HepG2 (cell line): ENCODE results near the gene ETV1. TPM values are rescaled to one million over a fixed set of nuclear protein-coding genes. Genes with fewer than 3 reads are reported as not detected.

ENCODE experiments used
- ATAC-seq: fragments of 200-7000 bp; cut with Tn5 transposase; 3 replicates; pipeline ENCODE4 v1.9.1; 2020; ENCODE audit warnings: mild to moderate bottlenecking, moderate library complexity
- BruUV-seq: library from RNA; stranded (reverse); fragments of 400-500 nt; replicated peaks from 2 replicates; lab custom pipeline; 2021; lab: Mats Ljungman, UMichigan
- CTCF ChIA-PET: fragments of 300-600 bp; formaldehyde crosslinking; extraction: SDS; loops from one replicate; lab custom pipeline; 2021; ENCODE audit warnings: low total read pairs, inconsistent platforms, low intra/inter-chr PET ratio; lab: Yijun Ruan, JAX
- POLR2A ChIA-PET: fragments of 350-600 bp; sonication (Branson Sonifier 250); formaldehyde crosslinking; loops from one replicate; lab custom pipeline; 2020; ENCODE audit warnings: antibody characterized with exemption, inconsistent platforms; lab: Yijun Ruan, JAX
- DNase-seq: peaks from one replicate; pipeline ENCODE4 v3.0.0-alpha.2; 2015; ENCODE audit warnings: low spot score
- FAIRE-seq: peaks from 3 replicates; lab custom pipeline; 2011; peaks lifted over from hg19 to GRCh38; lab: Jason Lieb, UNC
- H2AFZ ChIP-seq: one replicate; pipeline ENCODE4 v1.6.1; 2011; ENCODE audit warnings: low read length, inconsistent platforms
- H3K27ac ChIP-seq: fragments of 300-600 bp; 3 replicates; pipeline ENCODE4 v1.8.0; 2011; ENCODE audit warnings: mixed run types, mild to moderate bottlenecking, mixed read lengths, low read length, inconsistent platforms; ENCODE audit not compliant: insufficient read depth; ENCODE audit errors: extremely low read length
- H3K27me3 ChIP-seq, 2 experiments: fragments of 200-600 bp in 1 of 2; 2 replicates in 1 of 2; 3 replicates in 1 of 2; pipeline versions ENCODE4 v1.6.0 to v1.8.0; 2011; ENCODE audit warnings: low read length in 2 of 2, mild to moderate bottlenecking in 2 of 2, moderate library complexity in 2 of 2, inconsistent platforms in 1 of 2; ENCODE audit not compliant: insufficient read depth in 2 of 2, control insufficient read depth in 1 of 2
- H3K36me3 ChIP-seq, 2 experiments: fragments of 200-600 bp in 1 of 2; replicated peaks in 1 of 2; 2 replicates in 1 of 2; 3 replicates in 1 of 2; pipeline versions ENCODE4 v1.5.1 to v1.8.0; 2011; ENCODE audit warnings: low read length in 2 of 2, inconsistent platforms in 1 of 2; ENCODE audit not compliant: insufficient read depth in 2 of 2, control insufficient read depth in 1 of 2
- H3K4me1 ChIP-seq: 2 replicates; pipeline ENCODE4 v1.5.1; 2012; ENCODE audit warnings: low read length, inconsistent platforms; ENCODE audit not compliant: insufficient read depth
- H3K4me2 ChIP-seq: 2 replicates; pipeline ENCODE4 v1.6.0; 2011; ENCODE audit warnings: low read depth, low read length, inconsistent platforms
- H3K4me3 ChIP-seq, 3 experiments: fragments of 200-600 bp in 1 of 3; sonication (generic), shearing (Covaris generic) in 1 of 3; replicated peaks in 1 of 3; 2 replicates each; pipeline ENCODE4 v1.5.1; 2011 to 2016; ENCODE audit warnings: low read length in 3 of 3, inconsistent platforms in 2 of 3, low read depth in 2 of 3, mild to moderate bottlenecking in 2 of 3, control low read depth in 1 of 3, mixed read lengths in 1 of 3; ENCODE audit not compliant: insufficient read depth in 1 of 3
- H3K79me2 ChIP-seq: one replicate; pipeline ENCODE4 v1.6.1; 2011; ENCODE audit warnings: low read length, inconsistent platforms; ENCODE audit not compliant: insufficient read depth
- H3K9ac ChIP-seq: 2 replicates; pipeline ENCODE4 v1.6.0; 2011; ENCODE audit warnings: mild to moderate bottlenecking, low read depth, low read length, inconsistent platforms; ENCODE audit not compliant: insufficient read depth
- H3K9me3 ChIP-seq: 2 replicates; pipeline ENCODE4 v1.5.1; 2012; ENCODE audit warnings: mild to moderate bottlenecking, low read length
- H4K20me1 ChIP-seq: 2 replicates; pipeline ENCODE4 v1.6.0; 2011; ENCODE audit warnings: inconsistent platforms, mild to moderate bottlenecking, low read length, moderate library complexity; ENCODE audit not compliant: insufficient read depth
- PCBP1 ChIP-seq: fragments of 200-400 bp; formaldehyde crosslinking; IDR thresholded peaks from 2 replicates; pipeline ENCODE4 v1.6.1; 2017; ENCODE audit warnings: mild to moderate bottlenecking, low read depth, low read length, borderline replicate concordance
- U2AF2 ChIP-seq: fragments of 200-400 bp; formaldehyde crosslinking; IDR thresholded peaks from 2 replicates; pipeline ENCODE4 v1.6.1; 2017; ENCODE audit warnings: low read depth, mild to moderate bottlenecking, low read length
- ZNF891 ChIP-seq: sonication (generic); formaldehyde crosslinking; IDR thresholded peaks from 2 replicates; pipeline ENCODE4 v1.5.0; 2020; ENCODE audit warnings: mild to moderate bottlenecking, missing genetic modification reagents
- WGBS: methylation state at CpG from one replicate; pipeline ENCODE4 v1.1.6; 2017; ENCODE audit warnings: low lambda C conversion rate; 5-methylcytosine and 5-hydroxymethylcytosine counted together
- in situ Hi-C: cut with HindIII; loops from 2 replicates; pipeline ENCODE4 v1.10.0; 2017; ENCODE audit warnings: low pct_unique_long_range_greater_than_20kb; ENCODE audit not compliant: extremely low pct_ligation_motif_present
- intact Hi-C: fragments of 100-400 bp; cut with micrococcal nuclease; formaldehyde crosslinking; loops from one replicate; pipeline ENCODE4 v1.10.0; 2022; ENCODE audit not compliant: unreplicated experiment
- polyA plus RNA-seq, 8 experiments: library from polyadenylated mRNA; depleted of rRNA in 3 of 8; stranded (reverse) in 7 of 8; unstranded in 1 of 8; fragments of >200 nt; fragmentation: Illumina TruSeq in 4 of 8; extraction: Trizol in 4 of 8; gene quantifications; 2 replicates each; pipeline versions ENCODE4 v1.2.1 to v1.2.3, GENCODE V29; 2011 to 2016; ENCODE audit warnings: low read depth in 4 of 8, missing spikeins in 1 of 8, mixed read lengths in 1 of 8; ENCODE audit not compliant: insufficient read depth in 1 of 8
- total RNA-seq, 5 experiments: library from RNA; depleted of rRNA; stranded (reverse); fragments of >200 nt; fragmentation: Illumina TruSeq; extraction: Trizol; gene quantifications; 2 replicates each; pipeline ENCODE4 v1.2.3, GENCODE V29; 2016; ENCODE audit warnings: low read depth in 1 of 5
- TF ChIP-seq, protein P1 (sequence below): sonication (generic); formaldehyde crosslinking; IDR thresholded peaks from 2 replicates; pipeline ENCODE4 v1.4.0; 2020; ENCODE audit warnings: mild to moderate bottlenecking, missing genetic modification reagents

ETV1 gene
- total and polyA plus RNA-seq, 2 of the 13 experiments (the other 11 are each of a cell fraction or from before 2014, with no cell fraction given): 0.04 to 0.24 TPM

DNA sequence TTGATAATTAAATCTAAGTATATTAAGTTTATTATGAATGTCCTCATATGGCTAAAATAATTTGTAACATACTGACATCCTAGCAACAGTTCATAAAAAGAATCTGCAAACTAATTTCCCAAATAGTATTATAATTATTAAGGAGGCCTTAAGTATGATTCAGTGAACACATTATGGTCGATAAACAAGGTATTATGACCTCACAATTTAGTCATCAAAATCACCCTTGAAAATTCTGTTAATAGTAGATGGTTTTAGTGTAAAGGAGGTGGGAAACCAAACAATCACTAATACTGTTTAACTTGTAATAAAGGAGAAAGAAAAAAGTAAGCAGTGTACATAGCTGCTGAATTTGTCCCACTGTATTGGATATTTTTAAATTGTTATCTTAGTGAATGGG, 2.1 kb downstream of the ETV1 start:
- no TSS peak for BruUV-seq
- no peak overlapping the region for H3K4me3 ChIP-seq
- H4K20me1 ChIP-seq: no peaks in the 10 kb centered on the region
- WGBS: 0% methylated on average over 1 of the region's 1 CpG
- DNase-seq (no peak), ATAC-seq (no peak), FAIRE-seq (no peak)
- intact Hi-C loops (no loop called here), in situ Hi-C loops (no loop called here)
- CTCF ChIA-PET: no interaction called here
- no peaks in the 10 kb centered on the region for H3K36me3 ChIP-seq
- H3K27me3 ChIP-seq: no peaks in the 10 kb centered on the region; a peak in 1 of 5 replicates
- no peak overlapping the region for H3K4me2 ChIP-seq
- POLR2A ChIA-PET: no interaction called here
- no peaks in the 10 kb centered on the region for H3K9me3 ChIP-seq
- peaks cover 28% of the 10 kb centered on the region; the same call in 1 of the 2 replicates for H3K4me1 ChIP-seq
- H3K79me2 ChIP-seq: no peaks in the 10 kb centered on the region
- no peak overlapping the region for H3K27ac ChIP-seq
- no peak for TF ChIP-seq U2AF2
- no peak for TF ChIP-seq ZNF891 (CRISPR knock-in tag)
- TF ChIP-seq, protein P1, sequence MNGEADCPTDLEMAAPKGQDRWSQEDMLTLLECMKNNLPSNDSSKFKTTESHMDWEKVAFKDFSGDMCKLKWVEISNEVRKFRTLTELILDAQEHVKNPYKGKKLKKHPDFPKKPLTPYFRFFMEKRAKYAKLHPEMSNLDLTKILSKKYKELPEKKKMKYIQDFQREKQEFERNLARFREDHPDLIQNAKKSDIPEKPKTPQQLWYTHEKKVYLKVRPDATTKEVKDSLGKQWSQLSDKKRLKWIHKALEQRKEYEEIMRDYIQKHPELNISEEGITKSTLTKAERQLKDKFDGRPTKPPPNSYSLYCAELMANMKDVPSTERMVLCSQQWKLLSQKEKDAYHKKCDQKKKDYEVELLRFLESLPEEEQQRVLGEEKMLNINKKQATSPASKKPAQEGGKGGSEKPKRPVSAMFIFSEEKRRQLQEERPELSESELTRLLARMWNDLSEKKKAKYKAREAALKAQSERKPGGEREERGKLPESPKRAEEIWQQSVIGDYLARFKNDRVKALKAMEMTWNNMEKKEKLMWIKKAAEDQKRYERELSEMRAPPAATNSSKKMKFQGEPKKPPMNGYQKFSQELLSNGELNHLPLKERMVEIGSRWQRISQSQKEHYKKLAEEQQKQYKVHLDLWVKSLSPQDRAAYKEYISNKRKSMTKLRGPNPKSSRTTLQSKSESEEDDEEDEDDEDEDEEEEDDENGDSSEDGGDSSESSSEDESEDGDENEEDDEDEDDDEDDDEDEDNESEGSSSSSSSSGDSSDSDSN: no peak
- no peak overlapping the region for H3K9ac ChIP-seq
- no peak overlapping the region for H2AFZ ChIP-seq

DNA sequence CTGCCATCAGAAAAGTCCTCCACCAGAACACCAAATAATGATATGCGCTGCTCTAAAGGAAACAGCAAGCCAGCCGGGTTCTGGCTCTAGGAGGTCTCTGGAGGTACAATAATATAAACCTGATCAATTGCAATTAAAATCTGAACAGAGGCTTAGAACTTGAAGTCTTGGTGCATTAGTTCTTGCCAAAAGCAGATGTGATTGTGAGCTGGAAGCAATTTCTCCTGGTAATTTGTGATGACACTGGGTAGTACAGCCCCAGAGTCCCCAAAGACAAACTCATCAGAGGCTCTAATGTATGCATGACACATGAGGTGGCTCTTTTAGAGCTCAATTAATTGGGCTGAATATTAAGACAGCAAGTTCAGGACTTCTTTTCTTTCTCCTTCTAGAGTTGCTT, 3.3 kb downstream of the ETV1 start:
- no peak overlapping the region for H3K9ac ChIP-seq
- FAIRE-seq: no peak
- peaks cover 25% of the 10 kb centered on the region; the same call in 1 of the 2 replicates for H3K4me1 ChIP-seq
- no peak overlapping the region for H3K27ac ChIP-seq
- ChIA-PET CTCF (no interaction called here), POLR2A (no interaction called here)
- H3K79me2 ChIP-seq: no peaks in the 10 kb centered on the region
- intact Hi-C loops: no loop called here
- no peak overlapping the region for H3K4me3 ChIP-seq
- ATAC-seq: no peak
- H3K9me3 ChIP-seq: no peaks in the 10 kb centered on the region
- H3K36me3 ChIP-seq: no peaks in the 10 kb centered on the region
- no TSS peak for BruUV-seq
- no peaks in the 10 kb centered on the region; a peak in 1 of 5 replicates for H3K27me3 ChIP-seq
- no peak for TF ChIP-seq PCBP1
- no peak overlapping the region for H2AFZ ChIP-seq
- no peak overlapping the region for H3K4me2 ChIP-seq
- 45% methylated on average over 2 of the region's 2 CpGs for WGBS
- in situ Hi-C loops: no loop called here
- DNase-seq: no peak
- no peaks in the 10 kb centered on the region for H4K20me1 ChIP-seq
